HAP-1 (cell line): ENCODE measurements around the gene ZNF91.
"Not testable (repeated sequence)": the region's sequence is repeated elsewhere in the genome, so short reads cannot be mapped to it uniquely, and the experiment has no call there.

Source experiments
- DNase-seq, 2 experiments: peaks; one replicate each; pipeline ENCODE4 v3.0.0-alpha.2; 2016 to 2020; ENCODE audit warnings: low spot score in 2 of 2
- H3K27me3 ChIP-seq: fragments of 250-450 bp; sonication (Bioruptor Pico); 2 replicates; pipeline ENCODE4 v1.5.1; 2020; ENCODE audit warnings: low read depth, mild to moderate bottlenecking, moderate library complexity
- H3K36me3 ChIP-seq: fragments of 250-450 bp; sonication (Bioruptor Pico); replicated peaks from 2 replicates; pipeline ENCODE4 v1.5.1; 2020; ENCODE audit warnings: mild to moderate bottlenecking
- H3K4me1 ChIP-seq: fragments of 250-450 bp; sonication (Bioruptor Pico); 2 replicates; pipeline ENCODE4 v1.5.1; 2020; ENCODE audit warnings: mild to moderate bottlenecking
- H3K4me3 ChIP-seq: fragments of 250-450 bp; sonication (Bioruptor Pico); 2 replicates; pipeline ENCODE4 v1.5.1; 2020; ENCODE audit warnings: mild to moderate bottlenecking, moderate library complexity
- H3K9me3 ChIP-seq: fragments of 250-450 bp; sonication (Bioruptor Pico); 2 replicates; pipeline ENCODE4 v1.5.1; 2020; ENCODE audit warnings: mild to moderate bottlenecking, moderate library complexity
- in situ Hi-C: fragments of 300-500 bp; cut with MboI; formaldehyde crosslinking; loops from 3 replicates; pipeline ENCODE4 v1.14.3; 2020; ENCODE audit warnings: low sequenced_read_pairs, inconsistent platforms, mixed read lengths

Gene ZNF91

DNA sequence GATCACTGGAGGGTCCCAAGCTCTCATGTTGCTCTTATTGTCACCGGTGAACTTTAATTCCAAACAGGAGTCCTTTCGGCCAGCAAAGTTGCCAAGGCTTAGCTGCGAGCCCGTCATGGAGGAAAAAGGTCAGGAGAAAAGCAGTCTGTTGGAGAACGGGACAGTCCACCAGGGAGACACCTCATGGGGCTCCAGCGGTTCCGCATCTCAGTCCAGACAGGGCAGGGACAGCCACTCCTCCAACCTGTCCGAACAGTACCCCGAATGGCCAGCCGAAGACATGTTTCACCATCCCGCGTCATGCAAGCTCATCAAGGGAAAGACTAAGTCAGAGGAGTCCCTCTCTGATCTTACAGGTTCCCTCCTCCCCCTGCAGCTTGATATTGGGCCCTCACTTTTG lies 10.4 kb downstream of the ZNF91 start:
- in situ Hi-C loops: no loop called here
- H3K27me3 ChIP-seq: no peaks in the 10 kb centered on the region
- DNase-seq: no peak
- H3K9me3 ChIP-seq: peaks cover 14% of the 10 kb centered on the region
- peaks cover 52% of the 10 kb centered on the region for H3K36me3 ChIP-seq
- no peaks in the 10 kb centered on the region for H3K4me1 ChIP-seq
- no peak overlapping the region for H3K4me3 ChIP-seq

DNA sequence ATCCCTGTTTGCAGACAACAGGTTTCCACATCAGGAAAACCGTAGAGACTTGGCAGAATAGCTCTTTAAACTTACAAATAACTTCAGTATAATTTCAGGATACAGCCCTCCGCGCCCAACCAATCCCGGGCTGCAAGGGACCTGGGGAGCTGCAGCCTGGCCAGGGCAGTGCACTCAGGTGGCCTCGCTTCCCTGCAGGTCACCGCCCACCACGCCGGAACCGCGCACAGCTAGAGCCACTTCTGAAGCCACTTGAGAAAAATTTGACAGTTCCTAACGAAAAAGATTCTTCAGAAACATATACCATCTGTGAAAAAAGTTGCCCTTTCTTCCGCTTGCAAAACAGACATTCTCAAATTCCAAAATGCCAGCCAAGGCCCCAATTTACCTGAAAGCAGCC lies 11.1 kb downstream of the ZNF91 start:
- DNase-seq: no peak
- Histone ChIP-seq H3K4me3 (no peak overlapping the region), H3K27me3 (no peaks in the 10 kb centered on the region), H3K4me1 (no peaks in the 10 kb centered on the region), H3K36me3 (peaks cover 54% of the 10 kb centered on the region), H3K9me3 (peaks cover 14% of the 10 kb centered on the region)
- in situ Hi-C loops: no loop called here

DNA sequence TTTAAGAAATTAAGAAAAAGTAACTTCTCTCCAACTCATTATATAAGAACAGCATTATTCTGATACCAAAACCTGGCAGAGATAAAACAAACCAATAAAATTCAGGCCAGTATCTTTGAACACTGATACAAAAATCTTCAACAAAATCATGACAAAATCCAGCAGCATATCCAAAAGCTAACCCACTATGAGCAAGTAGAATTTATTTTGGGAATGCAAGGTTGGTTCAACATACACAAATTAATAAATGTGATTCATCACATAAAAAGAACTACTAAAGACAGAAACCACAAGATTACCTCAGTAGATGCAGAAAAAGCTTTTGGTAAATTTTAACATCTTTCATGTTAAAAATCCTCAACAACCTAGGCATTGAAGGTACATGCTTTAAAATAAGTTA lies 12.3 kb downstream of the ZNF91 start:
- H3K4me3 ChIP-seq: no peak overlapping the region
- H3K4me1 ChIP-seq: no peaks in the 10 kb centered on the region
- in situ Hi-C loops: no loop called here
- peaks cover 16% of the 10 kb centered on the region for H3K9me3 ChIP-seq
- H3K27me3 ChIP-seq: no peaks in the 10 kb centered on the region
- peaks cover 51% of the 10 kb centered on the region for H3K36me3 ChIP-seq
- no peak for DNase-seq

DNA sequence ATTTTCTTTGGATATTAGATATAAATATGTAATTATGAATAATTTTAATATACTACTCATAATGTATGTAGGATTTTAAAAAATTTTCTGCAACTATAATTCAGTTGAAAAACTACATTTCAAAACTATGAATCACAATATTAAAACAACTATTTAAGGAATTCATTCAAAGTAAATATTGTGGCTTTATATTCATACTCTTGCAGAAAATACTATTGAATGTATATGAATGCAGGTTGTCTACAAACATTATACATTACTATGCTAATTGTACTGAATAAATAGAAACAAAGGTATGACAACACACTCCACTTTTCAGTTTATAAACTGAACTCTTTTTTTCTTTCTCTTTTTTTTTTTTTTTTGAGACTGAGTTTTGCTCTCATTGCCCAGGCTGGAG lies 14.2 kb downstream of the ZNF91 start:
- in situ Hi-C loops: no loop called here
- Histone ChIP-seq H3K27me3 (no peaks in the 10 kb centered on the region), H3K36me3 (peaks cover 43% of the 10 kb centered on the region), H3K9me3 (peaks cover 8% of the 10 kb centered on the region), H3K4me1 (no peaks in the 10 kb centered on the region), H3K4me3 (no peak overlapping the region)
- DNase-seq: no peak

DNA sequence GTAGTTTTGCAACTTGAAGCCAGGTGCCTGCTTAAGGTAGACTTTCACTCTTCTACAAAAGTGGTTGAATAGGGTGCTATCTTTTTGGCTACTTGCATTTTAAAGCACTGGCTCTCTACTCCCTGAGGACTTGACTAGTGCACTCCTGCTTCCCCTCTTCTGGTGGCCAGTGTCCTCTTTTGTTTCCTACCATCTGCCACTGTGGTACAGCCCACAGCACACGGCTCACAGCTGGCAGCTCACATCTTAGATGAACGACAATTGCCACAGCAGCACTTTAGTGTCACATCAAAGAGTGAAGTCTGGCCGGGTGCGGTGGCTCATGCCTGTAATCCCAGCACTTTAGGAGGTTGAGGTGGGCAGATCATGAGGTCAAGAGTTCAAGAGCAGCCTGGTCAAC lies 15.6 kb downstream of the ZNF91 start:
- peaks cover 35% of the 10 kb centered on the region for H3K36me3 ChIP-seq
- H3K4me3 ChIP-seq, in situ Hi-C loops, DNase-seq, H3K4me1 ChIP-seq, H3K9me3 ChIP-seq, H3K27me3 ChIP-seq: not testable (repeated sequence)

DNA sequence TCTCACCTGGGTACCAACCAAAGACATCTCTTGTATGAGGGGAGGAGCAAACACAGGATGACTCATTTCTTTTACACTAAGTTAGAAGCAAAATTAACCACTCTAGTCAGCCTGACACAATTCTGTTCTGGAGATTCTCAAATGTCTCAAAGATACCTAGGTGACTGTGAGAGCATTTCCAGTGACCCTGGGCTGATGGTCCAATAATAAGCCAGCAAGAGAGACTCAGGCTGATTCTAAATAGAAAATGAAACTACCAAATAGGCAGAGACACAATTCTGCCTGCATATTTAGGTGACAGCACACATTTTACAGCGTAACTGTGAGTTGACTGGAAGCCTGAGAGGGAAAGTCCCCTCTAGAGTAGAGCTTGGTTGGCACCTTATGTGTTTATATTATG lies 16.3 kb downstream of the ZNF91 start:
- DNase-seq: no peak
- peaks cover 2% of the 10 kb centered on the region; the same call in 1 of the 2 replicates for H3K9me3 ChIP-seq
- H3K4me3 ChIP-seq: no peak overlapping the region
- no peaks in the 10 kb centered on the region for H3K27me3 ChIP-seq
- H3K36me3 ChIP-seq: peaks cover 32% of the 10 kb centered on the region
- in situ Hi-C loops: no loop called here
- no peaks in the 10 kb centered on the region for H3K4me1 ChIP-seq

DNA sequence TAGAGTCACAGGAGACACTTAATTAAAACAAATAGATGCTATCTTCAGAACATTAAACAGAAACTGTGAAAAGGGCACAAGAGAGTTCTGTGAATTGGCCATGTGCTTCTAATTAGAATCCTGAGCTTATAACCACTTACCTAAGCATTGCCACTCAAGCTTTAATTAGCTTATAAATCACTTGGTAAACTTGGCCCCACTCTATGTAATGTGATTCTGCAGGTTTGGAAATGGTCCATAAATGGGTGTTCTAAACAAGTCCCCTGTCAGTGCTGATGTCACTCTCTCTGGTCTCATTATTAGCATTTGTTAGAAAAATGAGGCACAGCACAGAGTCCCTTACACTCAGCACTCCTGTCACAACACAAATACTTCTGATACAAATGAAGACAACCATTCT lies 18.0 kb downstream of the ZNF91 start:
- Histone ChIP-seq H3K36me3 (peaks cover 30% of the 10 kb centered on the region), H3K4me3 (no peak overlapping the region), H3K4me1 (no peaks in the 10 kb centered on the region), H3K9me3 (peaks cover 2% of the 10 kb centered on the region; the same call in 1 of the 2 replicates), H3K27me3 (no peaks in the 10 kb centered on the region)
- DNase-seq: no peak
- in situ Hi-C loops: no loop called here

DNA sequence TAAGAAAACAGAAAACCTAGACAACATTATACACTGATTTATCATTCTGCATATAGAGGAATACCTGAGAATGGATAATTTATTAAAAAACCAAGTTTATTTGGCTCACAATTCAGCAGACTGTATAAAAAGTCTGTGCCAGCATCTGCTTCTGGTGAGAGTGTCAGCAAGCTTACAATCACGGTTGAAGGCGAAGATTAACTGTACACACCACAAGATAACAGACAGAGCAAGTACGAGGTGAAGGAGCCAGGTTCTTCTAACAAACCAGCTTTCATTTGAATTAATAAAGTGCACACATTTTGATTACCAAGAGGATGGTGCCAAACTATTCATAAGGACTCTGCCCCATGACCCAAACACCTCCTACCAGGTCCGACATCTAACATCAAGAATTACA lies 28.8 kb downstream of the ZNF91 start:
- no peak for DNase-seq
- no peaks in the 10 kb centered on the region for H3K4me1 ChIP-seq
- H3K9me3 ChIP-seq: peaks cover 24% of the 10 kb centered on the region
- in situ Hi-C loops: no loop called here
- no peak overlapping the region for H3K4me3 ChIP-seq
- no peaks in the 10 kb centered on the region for H3K27me3 ChIP-seq
- peaks cover 36% of the 10 kb centered on the region for H3K36me3 ChIP-seq

DNA sequence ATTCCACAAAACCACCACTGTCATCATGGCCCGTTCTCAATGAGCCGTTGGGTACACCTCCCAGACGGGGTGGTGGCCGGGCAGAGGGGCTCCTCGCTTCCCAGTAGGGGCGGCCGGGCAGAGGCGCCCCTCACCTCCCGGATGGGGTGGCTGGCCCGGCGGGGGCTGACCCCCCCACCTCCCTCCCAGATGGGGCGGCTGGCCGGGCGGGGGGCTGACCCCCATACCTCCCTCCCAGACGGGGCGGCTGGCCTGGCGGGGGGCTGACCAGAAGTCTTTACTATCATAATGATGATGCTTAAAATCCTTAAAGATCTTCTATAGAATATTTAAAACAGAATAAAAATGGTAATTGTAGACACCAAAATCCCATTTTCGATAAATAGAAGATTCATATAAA lies 29.2 kb downstream of the ZNF91 start:
- Histone ChIP-seq H3K36me3 (peaks cover 32% of the 10 kb centered on the region), H3K9me3 (peaks cover 24% of the 10 kb centered on the region)
- H3K27me3 ChIP-seq, in situ Hi-C loops, H3K4me1 ChIP-seq, DNase-seq, H3K4me3 ChIP-seq: not testable (repeated sequence)

DNA sequence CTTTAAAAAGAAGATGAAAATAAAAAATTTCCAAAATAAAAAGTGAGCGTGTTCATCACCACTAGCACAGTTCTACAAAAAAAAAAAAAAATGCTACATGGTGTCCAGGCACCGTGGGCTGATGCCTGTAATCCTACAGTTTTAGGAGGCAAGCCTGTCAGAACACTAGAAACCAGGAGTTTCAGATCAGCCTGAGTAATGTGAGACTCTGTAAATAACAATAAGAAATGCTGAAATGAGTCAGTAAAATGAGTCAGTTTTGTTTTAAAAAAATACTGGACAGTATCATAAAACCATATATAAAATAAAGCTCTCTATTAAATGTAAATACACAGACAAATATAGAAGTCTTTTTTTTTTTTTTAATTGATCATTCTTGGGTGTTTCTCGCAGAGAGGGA lies 30.0 kb downstream of the ZNF91 start:
- no peaks in the 10 kb centered on the region for H3K4me1 ChIP-seq

DNA sequence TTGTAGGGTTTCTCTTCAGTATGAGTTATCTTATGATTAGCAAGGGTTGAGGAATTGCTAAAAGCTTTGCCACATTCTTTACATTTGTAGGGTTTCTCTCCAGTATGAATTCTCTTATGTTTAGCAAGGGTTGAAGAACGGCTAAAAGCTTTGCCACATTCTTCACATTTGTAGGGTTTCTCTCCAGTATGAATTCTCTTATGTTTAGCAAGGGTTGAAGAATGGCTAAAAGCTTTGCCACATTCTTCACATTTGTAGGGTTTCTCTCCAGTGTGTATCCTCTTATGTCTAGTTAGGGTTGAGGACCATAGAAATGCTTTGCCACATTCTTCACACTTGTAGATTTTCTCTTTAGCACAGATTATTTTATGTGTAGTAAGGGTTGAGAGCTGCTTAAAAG lies 33.4 kb downstream of the ZNF91 start:
- peaks cover 23% of the 10 kb centered on the region for H3K9me3 ChIP-seq

More for the DNA sequence above, 30.0 kb downstream of the ZNF91 start:
- Histone ChIP-seq H3K27me3 (no peaks in the 10 kb centered on the region), H3K9me3 (peaks cover 22% of the 10 kb centered on the region), H3K36me3 (peaks cover 23% of the 10 kb centered on the region), H3K4me3 (no peak overlapping the region)
- no peak for DNase-seq
- in situ Hi-C loops: no loop called here

DNA sequence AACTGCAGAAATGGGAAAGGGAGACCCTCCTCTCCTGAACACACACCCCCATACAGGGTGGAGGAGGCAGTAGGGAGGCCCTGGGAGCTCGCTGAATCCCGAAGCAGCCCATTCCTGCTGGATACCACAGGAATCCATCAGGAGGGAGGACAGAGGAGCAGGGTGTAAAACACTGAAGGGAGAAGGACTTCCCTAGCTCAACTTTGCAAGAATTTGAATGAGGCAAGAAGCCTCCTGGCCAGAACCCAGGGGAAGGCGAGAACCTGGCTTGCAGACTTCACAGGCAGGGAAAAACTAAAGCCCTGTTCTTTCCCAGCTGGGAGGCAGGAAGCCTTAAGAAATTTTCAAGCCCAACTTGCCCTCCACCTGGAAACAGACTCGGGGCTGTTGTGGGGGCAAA lies 43.5 kb downstream of the ZNF91 start:
- no peaks in the 10 kb centered on the region for H3K27me3 ChIP-seq
- peaks cover 8% of the 10 kb centered on the region for H3K36me3 ChIP-seq
- no peaks in the 10 kb centered on the region for H3K4me1 ChIP-seq
- in situ Hi-C loops: no loop called here
- no peak for DNase-seq
- H3K9me3 ChIP-seq: peaks cover 32% of the 10 kb centered on the region
- no peak overlapping the region for H3K4me3 ChIP-seq

More for the DNA sequence above, 33.4 kb downstream of the ZNF91 start:
- peaks cover 11% of the 10 kb centered on the region for H3K36me3 ChIP-seq
- H3K4me1 ChIP-seq, H3K27me3 ChIP-seq, in situ Hi-C loops, DNase-seq, H3K4me3 ChIP-seq: not testable (repeated sequence)

DNA sequence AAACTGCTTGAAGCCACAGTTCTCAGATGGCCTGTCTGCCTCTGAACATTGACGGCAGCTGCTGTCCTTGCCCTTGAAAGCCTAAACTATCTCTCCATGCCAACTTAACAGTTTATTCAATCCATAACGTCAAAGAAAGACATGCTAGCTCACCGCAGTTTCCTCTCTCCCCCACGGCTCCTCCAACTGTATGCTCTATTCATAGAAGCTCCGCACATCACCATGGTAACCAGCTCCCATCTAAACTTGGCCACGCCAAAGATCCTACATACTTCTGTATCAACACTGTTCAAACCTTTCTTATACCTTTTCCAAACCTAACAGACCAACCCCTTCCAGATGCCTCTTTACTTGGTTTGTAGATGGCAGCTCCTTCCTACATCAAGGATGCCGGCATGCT lies 48.6 kb downstream of the ZNF91 start:
- H3K4me3 ChIP-seq: no peak overlapping the region
- no peak for DNase-seq
- H3K36me3 ChIP-seq: peaks cover 4% of the 10 kb centered on the region; the same call in 1 of the 2 replicates
- no peaks in the 10 kb centered on the region for H3K4me1 ChIP-seq
- H3K27me3 ChIP-seq: no peaks in the 10 kb centered on the region
- in situ Hi-C loops: no loop called here
- peaks cover 18% of the 10 kb centered on the region for H3K9me3 ChIP-seq

DNA sequence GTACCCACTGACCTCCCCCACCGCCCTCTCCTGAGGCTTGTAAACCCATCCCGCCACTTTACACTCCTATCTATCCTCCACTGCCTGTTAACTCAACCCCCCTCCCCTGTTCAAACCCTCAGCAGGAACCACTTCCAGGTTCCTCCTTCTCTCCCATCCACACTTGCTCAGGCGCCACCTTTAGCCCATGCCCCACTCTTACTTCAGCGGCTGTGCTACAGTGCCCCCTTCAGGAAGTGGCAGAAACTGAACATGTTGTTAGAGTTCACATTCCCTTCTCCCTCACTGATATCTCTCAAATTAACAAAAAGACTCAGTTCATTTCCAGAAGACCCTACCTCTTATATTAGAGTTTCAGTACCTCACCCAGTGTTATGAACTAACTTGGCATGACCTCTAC lies 49.4 kb downstream of the ZNF91 start:
- in situ Hi-C loops: no loop called here
- peaks cover 18% of the 10 kb centered on the region for H3K9me3 ChIP-seq
- H3K4me1 ChIP-seq: no peaks in the 10 kb centered on the region
- H3K36me3 ChIP-seq: peaks cover 4% of the 10 kb centered on the region; the same call in 1 of the 2 replicates
- no peaks in the 10 kb centered on the region for H3K27me3 ChIP-seq
- no peak for DNase-seq
- H3K4me3 ChIP-seq: no peak overlapping the region

DNA sequence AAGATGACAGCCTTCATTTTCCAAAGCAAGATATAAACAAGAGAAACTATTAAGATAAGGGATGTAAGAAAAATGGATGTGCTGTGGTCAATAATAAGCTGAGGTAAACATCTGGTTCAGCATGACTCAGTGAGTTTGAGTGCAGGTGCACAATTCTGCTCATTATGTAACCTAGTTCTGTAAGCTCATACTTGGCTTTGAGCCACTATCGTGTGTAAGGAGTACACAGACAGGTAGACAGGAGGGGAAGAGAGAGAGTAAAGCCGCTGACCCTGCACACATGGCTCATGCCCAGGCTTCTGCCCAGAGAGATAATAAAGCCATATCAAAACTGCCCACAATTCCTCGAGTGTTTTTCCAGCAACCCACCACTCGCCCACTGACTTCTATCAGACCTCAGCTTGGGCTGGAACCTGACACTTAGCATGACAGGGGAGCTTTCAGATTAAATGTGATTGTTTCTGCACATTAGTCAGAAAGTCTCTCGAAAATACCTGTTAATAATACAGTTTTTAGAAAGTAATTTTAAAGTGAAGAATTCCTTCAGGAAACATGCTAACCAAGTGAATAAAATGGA lies 51.7 kb downstream of the ZNF91 start:
- in situ Hi-C loops: no loop called here
- H3K36me3 ChIP-seq: peaks cover 2% of the 10 kb centered on the region; the same call in 1 of the 2 replicates
- no peak for DNase-seq

More for the DNA sequence above, 51.7 kb downstream of the ZNF91 start:
- no peaks in the 10 kb centered on the region for H3K27me3 ChIP-seq
- H3K9me3 ChIP-seq: peaks cover 13% of the 10 kb centered on the region
- no peak overlapping the region for H3K4me3 ChIP-seq
- no peaks in the 10 kb centered on the region for H3K4me1 ChIP-seq
